CD4-positive, alpha-beta T cell treated with Interleukin-4 for 4 hours (primary cell): ENCODE measurements around the gene HECW1.
"Not testable (repeated sequence)": the region's sequence is repeated elsewhere in the genome, so short reads cannot be mapped to it uniquely, and the experiment has no call there.

Experiments
- DNase-seq: peaks from one replicate; pipeline ENCODE4 v3.0.0-alpha.2; 2020

HECW1 gene

GRCh38 chr7:43479543-43479942, 367.1 kb downstream of the HECW1 start:
- no peak for DNase-seq

DNA sequence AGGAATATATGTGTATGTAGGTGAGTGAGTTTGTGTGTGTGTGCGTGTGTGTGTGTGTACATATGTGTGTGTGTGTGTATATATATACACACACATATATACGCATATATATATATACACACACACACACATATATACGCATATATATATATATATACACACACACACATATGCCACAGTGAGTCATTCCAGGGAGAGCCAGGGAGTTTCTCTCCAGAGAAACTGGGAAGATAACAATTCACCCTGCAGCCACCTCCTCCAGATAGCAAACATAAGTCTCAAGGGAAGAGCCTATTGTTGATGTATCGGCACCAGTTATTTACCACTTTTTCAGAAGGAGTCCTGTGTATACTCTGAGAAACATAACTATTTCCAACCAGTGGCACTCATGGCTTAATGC, 368.1 kb downstream of the HECW1 start:
- DNase-seq: no peak

DNA sequence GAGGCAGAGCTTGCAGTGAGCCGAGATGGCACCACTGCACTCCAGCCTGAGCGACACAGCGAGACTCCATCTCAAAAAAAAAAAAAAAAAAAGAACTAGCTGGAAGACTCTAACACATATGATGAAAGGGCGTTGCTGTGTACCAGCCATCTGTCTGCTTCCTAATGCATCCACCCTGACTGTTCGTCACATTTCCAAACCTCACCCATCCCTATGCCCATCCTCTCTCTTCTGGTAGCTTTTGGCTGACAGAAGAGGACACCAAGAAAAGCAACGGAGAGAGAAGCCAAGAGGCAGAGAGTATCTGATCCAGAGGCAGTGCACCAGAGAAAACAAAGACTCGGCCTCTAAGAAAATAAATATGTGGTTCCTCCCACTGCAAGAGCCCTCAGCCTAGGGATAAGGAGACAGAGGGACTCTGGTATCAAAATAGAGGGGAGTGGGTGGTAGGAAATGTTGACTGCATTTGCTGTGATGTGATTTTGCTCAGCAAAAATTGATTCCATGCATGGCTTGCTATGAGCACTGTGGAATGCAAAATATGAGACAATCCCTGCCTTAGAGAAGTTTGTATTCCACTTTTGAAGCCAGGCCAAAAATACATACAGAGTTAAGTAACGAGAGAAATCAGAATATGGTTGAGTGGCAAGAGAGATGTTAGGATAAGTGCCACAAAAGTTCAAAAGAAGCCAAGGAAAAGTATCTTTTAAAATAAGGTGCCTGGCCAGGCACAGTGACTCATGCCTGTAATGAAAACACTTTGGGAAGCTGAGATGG, 369.6 kb downstream of the HECW1 start:
- no peak for DNase-seq

- DNase-seq: no peak
Measured at GRCh38 chr7:43482679-43483252, 370.3 kb downstream of the HECW1 start.

- no peak for DNase-seq
Measured at GRCh38 chr7:43484678-43485395, 372.4 kb downstream of the HECW1 start.

GRCh38 chr7:43485580-43485979, 373.1 kb downstream of the HECW1 start:
- no peak for DNase-seq

- not testable (repeated sequence) for DNase-seq
Measured at GRCh38 chr7:43486008-43486407, 373.6 kb downstream of the HECW1 start.

GRCh38 chr7:43486634-43487033, 374.2 kb downstream of the HECW1 start:
- DNase-seq: no peak

DNA sequence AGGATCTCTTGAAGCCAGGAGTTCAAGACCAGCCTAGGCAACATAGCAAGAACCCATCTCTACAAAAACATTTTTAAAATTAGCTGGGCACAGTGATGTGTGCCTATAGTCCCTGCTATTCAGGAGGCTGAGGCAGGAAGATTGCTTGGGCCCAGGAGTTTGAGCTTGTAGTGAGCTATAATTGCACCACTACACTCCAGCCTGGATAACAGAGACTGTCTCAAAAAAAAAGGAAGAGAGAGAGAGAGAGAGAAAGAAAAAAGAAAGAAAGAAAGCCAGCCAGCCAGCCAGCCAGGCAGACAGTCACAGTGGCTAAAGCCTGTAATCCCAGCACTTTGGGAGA, 375.3 kb downstream of the HECW1 start:
- DNase-seq: no peak

GRCh38 chr7:43489257-43489656, 376.8 kb downstream of the HECW1 start:
- DNase-seq: no peak

- DNase-seq: no peak
Measured at GRCh38 chr7:43490016-43490415, 377.6 kb downstream of the HECW1 start.

- no peak for DNase-seq
Measured at GRCh38 chr7:43491123-43491522, 378.7 kb downstream of the HECW1 start.

DNA sequence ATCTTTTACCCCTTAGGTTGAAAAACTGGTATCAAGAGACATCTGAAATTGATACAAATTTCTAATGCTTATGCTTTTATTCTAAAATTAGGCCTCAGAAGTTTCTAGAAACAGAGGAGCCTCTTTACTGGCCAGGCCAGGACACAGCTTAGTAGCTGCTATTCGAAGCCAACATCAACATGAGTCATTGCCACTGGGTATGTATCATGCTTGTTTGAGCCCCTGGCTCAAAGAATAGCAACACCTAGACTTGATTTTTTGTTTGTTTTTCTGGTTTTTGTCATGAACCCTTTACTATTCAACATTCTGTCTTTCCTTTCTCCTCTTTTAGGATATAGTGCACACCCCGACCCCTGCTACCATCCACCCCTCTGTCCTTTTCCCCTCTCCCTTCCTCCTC, 379.5 kb downstream of the HECW1 start:
- DNase-seq: no peak

- DNase-seq: no peak
Measured at GRCh38 chr7:43492896-43493295, 380.4 kb downstream of the HECW1 start.

DNA sequence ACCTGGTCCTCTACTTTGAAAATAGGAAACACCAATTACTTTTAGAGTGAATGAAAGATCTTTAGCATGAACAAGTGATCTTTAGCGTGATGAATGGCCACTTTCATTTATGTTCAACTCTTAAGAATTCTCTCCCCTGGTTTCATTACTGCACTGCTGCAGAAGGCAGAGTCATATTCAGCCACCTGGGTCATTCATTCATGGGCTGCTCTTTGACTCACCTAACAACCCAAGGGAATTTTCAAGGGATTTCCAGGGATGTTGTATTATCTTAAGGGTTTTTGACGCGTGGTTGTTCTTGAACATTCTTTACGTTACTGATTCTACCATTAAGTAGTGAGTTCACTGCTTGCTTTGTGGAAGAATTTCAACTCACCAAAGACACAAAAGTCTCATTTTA, 383.1 kb downstream of the HECW1 start:
- no peak for DNase-seq

DNA sequence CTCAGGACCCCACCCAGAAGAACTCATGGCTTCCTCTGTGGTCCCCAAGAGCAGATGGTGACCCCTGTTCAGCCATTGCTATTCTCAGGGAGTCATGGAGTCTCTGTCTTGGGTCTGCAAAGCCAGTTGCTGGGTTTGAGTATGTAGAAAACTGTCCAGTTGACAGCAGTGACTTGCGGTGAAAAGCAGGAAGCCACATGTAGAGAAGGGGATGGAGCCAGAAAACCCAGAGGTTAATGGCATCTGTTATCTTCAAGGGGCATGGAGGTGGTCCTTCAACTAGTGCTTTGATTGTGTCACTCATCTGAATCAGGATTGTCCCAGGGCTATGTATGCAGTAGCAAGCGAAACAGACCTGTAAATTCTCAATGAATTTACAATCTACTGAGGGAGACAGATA, 384.1 kb downstream of the HECW1 start:
- no peak for DNase-seq

DNA sequence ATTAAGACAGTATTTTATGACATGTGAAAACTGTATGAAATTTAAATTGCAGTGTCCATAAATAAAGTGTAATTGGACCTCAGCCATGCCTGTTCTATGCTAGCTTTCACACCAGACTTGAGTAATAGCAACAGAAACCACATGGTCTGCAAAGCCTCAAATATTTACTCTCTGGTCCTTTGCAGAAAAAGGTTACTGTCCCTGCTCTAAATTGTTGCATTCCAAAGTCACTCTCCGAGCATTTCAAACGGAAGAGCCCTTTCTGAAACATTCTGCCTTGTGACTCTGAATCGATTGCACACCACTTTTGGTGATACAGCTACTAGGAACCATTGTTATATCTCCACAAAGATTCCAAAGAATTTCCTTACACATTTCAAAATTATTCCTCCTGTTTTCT, 389.4 kb downstream of the HECW1 start:
- no peak for DNase-seq

DNA sequence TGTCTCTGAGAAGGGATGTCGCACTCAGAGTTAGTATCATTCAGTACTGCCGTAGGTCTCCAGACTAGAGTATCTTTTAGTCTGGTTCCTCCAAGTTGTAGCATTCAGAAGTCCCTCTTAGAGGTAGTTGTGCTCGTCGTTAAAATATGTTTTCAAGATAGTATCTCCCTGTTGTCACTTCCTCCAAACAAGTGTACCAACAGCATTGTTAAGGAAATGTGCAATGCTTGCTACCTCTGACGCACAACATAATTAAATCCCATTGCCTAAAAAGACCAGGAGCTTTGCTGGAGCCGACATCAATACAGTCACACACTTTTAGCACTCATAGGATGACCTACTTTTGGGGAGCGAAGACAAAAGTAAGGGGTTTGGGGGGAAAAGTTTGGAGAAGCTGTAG, 390.5 kb downstream of the HECW1 start:
- no peak for DNase-seq

GRCh38 chr7:43505412-43505811, 393.0 kb downstream of the HECW1 start:
- DNase-seq: no peak

GRCh38 chr7:43506460-43506859, 394.0 kb downstream of the HECW1 start:
- DNase-seq: no peak

DNA sequence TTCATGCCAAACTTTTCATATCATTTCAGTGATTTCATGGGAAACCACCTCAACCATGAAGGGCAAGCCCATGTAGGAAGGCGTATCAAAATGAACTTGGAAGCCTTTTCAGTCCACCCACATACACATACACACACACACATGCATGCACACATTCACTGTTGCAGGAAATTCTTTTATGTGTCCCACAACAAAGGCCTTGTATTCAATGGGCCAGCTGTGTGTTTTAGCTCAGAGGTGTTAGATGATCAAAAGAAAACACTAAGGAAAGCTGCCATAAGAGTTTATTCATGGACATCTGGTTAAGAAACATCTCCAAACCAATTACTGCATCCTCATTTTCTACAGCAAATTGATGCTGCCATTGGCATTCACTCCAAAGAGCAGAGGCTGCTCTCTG, 396.0 kb downstream of the HECW1 start:
- DNase-seq: no peak

DNA sequence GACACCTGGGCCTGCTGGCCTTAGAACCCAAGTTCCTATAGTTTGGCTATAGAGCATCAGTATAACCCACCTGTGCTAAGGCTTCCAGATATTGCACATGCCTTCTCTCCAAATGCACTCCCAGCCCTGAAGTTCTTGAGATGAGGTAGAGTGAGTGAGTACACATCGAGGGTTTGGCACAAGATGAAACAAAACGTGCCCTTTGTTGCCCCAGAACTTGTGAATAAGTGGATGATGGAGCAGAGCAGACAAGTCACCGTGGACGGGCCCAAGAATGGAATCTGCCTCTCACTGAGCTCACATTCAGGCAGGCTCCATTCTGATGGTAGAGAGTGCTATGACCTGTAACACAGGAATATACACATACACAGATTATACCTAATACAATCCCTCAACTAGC, 397.5 kb downstream of the HECW1 start:
- no peak for DNase-seq

DNA sequence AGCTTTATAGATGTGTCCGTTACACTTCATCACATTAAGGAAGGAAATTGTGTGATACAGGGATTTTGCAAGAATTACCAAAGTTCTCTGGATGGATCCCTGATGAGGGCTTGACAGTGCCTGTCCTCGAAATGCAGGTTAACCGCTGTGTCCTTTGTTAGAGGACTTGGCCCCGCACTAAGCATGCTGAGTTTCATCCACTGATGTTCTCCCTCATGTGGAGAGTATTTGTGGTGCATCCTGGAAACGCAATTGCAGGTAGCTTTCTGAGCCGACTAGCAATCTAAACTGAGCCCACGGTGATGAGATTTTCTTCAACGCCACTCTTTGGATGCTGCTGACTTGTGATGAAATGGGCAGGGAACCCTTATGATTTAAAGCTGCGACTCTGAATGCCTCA, 398.6 kb downstream of the HECW1 start:
- no peak for DNase-seq

- DNase-seq: no peak
Measured at GRCh38 chr7:43511769-43512515, 399.5 kb downstream of the HECW1 start.
